Activated gamma-delta T cell treated with anti-CD3 and anti-CD28 coated beads, Interleukin-2, amount 50 U/mL, for 16 hours (primary cell): ENCODE measurements around the gene ME2.
"Not testable (repeated sequence)": the region's sequence is repeated elsewhere in the genome, so short reads cannot be mapped to it uniquely, and the experiment has no call there.

Source experiments
- DNase-seq: peaks from one replicate; pipeline ENCODE4 v3.0.0-alpha.2; 2020; ENCODE audit warnings: low read depth

The ME2 gene

DNA sequence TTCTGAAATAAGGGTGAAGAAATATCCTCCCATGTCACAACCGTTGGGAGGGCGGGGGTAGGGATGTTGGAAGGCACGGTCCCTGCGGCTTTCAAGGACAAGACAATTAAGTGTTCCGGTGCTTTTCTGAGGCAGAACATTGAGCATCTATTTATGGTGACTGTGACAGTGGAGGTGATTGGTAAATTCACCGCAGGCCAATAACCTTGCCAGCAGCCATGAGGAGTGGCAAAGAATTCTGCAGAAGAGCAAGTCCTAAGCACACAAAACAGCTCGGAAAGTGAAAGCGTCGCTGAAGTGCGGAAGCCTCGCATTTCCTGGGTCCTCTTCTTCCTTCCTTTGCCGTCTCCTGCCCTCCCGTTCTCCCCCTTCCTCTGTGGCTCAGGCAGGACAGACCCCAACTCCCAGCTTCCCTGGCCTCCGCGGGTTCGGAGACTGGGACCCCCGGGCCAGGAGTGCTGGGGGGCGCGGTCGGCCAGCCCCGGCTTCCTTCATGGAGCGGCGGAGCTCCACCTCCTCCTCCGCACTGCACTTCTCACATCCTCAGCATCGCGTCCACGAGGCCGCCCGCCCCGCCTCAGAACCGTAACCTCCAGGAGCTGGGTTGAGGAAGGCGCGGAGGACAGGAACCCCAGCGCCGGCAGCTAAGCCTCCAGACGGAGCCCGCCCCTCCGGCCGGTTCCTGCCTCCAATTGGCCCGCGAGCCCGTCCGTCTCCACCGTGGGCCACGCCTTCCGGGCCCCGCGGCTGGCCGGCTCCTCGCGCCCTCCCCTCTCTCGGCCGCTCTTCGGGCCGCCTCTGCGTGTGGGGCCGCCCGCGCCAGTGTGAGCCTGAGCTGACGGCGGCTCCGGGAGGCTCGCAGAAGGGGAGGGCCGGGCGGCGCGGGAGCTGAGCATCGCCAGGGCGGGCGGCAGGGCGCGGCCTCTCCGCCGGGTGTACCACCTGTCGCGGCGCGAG lies at the start of gene ME2:
ME2 (plus strand) TSS at position 774 of the 957 bp plus-strand sequence. CDS start 16,703 bp downstream, outside the sequence.
- DNase-seq: peak; percentile 81

DNA sequence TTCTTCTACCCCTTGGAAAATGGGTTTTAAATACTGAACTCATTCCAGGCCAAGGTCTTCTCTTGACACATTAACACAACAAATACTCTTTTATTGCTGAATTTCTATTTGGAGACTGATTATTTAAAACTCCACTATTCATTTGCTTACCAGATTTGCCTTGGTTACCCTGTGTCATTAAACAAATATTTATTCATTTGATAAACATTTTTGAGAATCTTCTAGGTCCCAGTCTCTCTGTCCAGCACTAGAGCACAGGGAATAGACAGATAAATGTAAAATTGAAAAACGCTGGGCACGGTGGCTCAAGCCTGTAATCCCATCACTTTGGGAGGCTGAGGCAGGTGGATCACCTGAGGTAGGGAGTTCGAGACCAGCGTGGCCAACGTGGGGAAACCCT lies 49.3 kb upstream of the ME2 start:
- DNase-seq: no peak

DNA sequence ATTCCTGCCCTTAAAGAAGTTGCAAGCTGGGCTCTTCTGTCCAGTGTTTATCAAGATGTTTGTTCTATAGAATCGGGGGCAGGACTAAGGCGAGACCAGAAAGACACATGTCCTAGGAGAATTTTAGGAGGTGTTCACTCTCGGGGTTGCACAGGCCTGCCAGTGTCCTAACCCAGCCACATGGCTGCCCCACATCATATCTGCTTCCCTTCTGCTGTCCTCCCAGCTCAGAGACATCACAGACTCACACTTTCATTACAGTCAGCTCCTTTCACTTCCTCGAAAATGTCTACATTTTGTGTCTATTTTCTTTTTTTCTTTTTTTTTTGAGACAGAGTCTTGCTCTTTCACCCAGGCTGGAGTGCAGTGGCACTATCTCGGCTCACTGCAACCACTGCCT lies 48.4 kb upstream of the ME2 start:
- DNase-seq: no peak

DNA sequence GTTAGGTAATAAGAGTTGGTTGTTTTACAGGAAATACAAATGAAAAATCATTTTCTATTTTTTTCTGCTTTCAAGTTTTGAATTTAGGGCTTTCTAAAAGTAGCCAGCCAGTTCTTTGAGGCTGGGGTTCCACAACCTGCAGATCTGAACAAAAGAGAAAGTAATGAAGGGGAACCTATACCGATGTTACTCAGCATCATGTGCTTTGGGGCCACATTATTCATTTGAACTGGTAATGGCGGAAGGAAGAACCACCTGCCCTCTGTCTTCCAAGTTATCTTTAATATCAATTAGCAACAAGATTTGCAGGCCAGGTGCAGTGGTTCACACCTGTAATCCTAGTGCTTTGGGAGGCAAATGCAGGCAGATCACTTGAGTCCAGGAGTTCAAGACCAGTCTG lies 46.2 kb upstream of the ME2 start:
- DNase-seq: no peak

- DNase-seq: not testable (repeated sequence)
Observed at GRCh38 chr18:50833496-50833895, 45.4 kb upstream of the ME2 start.

DNA sequence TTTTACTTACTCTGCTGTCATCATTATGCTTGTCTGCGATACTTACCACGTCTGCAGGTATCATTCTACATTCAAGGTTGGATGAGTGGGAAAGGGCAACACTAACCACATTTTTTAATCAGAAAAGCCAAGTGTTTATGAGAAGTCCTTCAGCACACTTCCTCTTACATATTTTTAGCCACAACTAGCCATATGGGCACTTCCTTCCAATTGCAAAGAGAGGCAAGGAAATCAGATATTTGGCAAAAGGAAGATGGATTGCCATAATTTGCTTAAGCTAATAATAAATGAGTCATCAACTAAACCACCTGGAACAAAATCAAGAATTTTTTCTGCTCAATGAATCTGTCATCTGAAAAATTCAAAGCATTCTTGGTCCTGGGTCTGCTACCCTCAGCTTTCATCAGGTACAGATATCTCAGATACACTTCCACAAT lies 42.4 kb upstream of the ME2 start:
- DNase-seq: no peak

GRCh38 chr18:50839341-50839740 lies 39.6 kb upstream of the ME2 start:
- no peak for DNase-seq

- DNase-seq: no peak
Observed at GRCh38 chr18:50839996-50840395, 38.9 kb upstream of the ME2 start.

DNA sequence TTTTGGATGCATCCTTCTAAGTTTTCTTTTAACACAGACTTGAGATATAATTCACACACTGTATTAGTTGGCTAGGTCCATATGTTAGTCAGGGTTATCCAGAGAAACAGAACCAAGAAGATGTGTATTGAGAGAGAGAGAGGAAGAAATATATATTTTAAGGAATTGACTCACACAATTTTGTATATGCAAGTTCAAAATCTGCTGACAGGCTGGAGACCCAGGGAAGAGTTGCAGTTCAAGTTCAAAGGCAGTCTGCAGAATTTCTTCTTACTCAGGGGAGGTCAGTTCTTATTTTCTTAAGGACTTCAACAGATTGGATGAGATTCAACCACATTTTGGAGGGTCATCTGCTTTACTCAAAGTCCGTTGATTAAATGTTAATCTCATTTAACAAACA lies 36.1 kb upstream of the ME2 start:
- no peak for DNase-seq

DNA sequence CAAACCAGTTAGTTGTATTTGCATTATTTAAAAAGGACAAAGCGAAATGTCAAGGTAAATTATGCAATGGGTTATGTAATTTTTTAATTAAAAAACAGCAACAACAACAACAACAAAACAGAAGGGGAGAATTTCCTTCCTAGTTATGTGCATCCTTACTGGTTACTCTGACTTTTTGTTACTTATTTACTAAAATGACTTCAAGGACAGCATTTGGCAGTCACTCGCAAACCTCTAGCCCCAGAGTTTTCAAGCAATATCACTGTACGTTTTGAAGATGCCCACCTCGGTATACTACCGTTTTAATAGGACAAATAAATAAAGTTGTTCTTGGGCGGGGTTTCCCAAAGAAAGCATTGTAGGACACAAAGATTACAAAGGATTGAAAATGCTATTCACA lies 34.4 kb upstream of the ME2 start:
- DNase-seq: no peak

DNA sequence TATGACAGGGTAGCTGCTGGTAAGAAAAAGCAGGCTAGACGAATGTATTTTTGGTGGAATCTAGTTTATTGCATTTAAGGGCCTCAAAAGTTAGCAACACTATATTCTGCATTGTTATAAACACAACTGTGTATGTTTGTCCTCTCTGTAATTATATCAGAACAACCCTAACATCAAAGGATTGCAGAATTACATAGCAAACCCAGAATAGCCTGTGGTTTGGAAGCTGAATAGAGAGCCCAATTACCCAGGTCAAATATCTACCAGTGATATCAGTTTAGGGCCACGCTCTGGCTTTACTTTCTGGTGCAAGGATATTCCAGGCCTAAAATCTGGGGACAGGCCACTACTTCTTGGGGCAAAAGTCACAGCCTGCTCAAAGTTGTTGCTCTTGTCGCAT lies 34.0 kb upstream of the ME2 start:
- no peak for DNase-seq

- DNase-seq: no peak
Observed at GRCh38 chr18:50847192-50847591, 31.7 kb upstream of the ME2 start.

DNA sequence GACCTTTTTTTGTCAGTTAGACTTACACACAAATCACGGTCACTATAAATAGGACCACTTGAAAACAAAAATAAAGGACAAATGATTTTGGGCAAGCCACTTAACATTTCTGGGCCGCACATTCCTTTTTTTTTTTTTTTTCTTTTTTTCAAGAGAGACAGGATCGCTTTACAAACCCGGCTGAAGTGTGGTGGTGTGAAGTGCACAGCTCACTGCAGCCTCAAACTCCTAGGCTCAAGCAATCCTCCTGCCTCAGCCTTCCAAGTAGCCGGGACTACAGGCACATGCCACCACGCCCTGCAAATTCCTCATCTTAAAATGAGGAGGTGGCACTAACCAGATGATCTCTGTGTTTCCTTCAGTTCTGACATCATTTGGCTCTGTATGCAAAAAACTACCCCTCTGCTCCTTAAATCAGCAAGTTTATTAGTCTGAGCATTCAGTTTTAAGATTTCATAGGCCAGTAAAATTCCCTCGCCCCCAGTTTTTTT lies 30.8 kb upstream of the ME2 start:
- DNase-seq: no peak

- DNase-seq: no peak
Observed at GRCh38 chr18:50848991-50849390, 29.9 kb upstream of the ME2 start.

DNA sequence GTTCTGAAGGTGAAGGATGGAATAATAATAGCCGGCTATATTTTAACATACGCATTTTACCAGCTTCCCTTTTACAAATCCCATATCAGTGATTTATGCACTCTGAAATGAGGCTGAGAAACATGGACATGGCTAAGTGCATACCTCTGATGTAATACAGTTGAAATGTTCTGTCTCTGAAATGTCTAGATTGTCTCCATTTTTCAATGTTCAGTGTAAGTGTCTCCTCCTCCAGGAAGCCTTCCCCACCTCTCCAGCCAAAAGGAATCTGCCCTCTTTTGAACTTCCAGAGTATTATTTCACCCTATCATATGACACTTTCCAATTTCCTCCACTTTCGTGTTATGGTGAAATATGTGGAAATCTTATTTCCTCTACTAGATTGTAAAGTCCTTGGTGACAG lies 29.5 kb upstream of the ME2 start:
- no peak for DNase-seq

DNA sequence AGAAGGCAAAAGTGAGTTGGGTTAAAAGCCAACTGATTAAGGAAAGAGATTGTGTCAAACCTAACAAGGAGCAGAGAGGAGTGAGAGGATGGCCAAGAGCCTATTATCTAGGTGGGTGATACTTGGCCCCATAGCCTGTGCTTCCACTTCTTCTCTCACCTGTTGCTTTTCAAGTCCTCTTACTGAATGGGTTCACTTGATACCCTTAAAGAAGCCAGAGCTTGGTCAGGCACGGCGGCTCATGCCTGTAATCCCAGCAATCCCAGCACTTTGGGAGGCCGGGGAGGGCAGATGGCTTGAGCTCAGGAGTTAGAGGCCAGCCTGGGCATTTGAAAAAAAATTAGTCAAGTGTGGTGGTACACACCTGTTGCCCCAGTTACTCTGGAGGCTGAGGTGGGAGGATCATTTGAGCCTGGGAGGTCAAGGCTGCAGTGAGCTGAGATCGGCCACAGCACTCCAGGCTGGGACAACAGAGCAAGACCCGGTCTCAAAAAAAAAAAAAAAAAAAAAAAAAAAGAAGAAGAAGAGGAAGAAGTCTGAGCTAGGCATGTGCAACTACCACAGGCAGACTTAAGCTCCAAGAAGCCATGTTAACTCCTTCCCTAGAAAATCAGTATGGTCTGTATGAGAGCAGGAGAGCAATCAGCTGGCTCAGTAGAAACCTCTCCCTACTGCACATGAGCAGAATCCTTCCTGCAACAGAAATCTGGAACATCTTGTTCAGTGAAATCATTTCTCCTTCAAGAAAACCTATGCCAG lies 28.4 kb upstream of the ME2 start:
- no peak for DNase-seq

DNA sequence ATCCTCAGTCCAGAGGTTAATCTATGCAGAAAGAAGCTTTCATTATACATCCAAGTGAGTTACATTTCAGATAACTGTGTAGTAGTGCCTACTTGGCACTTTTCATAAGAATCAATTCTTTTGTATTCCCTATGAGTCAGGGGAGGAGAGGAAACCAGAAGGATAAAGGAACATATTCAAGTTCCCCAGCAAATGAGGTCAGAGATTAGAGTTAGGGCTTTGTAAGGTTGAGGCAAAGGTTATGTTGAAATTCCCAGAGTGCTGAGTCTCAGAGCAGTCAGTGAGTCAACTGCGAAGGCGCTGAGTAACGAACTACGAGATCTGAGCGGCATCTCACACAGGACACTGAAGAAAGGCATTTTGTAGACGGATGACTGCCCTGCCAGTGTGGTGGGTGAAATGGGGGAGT lies 25.1 kb upstream of the ME2 start:
- no peak for DNase-seq

GRCh38 chr18:50855976-50856757 lies 22.8 kb upstream of the ME2 start:
- DNase-seq: no peak

DNA sequence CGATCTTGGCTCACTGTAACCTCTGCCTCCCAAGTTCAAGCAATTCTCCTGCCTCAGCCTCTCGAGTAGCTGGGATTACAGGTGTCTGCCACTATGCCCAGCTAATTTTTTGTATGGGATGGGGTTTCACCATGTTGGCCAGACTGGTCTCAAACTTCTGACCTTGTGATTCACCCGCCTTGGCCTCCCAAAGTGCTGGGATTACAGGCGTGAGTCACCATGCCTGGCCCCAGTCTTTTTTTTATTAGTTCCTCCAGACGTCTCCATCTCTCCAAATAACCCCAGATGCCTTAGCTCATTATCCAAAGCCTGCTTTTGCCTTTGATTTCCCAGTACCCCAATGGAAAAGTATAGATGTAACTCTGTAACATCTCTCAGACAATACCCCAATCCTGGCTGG lies 21.8 kb upstream of the ME2 start:
- not testable (repeated sequence) for DNase-seq

DNA sequence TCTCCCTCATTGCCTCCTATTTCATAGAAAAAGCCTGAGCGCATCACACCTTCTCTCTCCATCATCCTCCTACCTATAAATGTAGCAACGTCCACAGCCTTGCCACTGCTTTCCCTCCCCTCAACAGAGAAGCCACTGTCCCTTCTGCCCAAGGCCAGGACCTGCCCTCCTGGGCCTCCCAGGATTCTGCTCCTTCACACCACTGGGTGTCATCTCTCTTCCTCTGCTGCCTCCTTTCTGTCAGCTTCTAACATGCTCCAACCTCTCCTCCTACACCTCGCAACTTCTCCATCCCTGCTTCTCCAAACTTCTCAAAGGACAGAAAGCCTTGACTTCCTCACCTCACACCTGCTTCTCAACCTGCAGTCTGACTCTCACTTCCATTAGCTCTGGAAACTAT lies 21.2 kb upstream of the ME2 start:
- DNase-seq: no peak

DNA sequence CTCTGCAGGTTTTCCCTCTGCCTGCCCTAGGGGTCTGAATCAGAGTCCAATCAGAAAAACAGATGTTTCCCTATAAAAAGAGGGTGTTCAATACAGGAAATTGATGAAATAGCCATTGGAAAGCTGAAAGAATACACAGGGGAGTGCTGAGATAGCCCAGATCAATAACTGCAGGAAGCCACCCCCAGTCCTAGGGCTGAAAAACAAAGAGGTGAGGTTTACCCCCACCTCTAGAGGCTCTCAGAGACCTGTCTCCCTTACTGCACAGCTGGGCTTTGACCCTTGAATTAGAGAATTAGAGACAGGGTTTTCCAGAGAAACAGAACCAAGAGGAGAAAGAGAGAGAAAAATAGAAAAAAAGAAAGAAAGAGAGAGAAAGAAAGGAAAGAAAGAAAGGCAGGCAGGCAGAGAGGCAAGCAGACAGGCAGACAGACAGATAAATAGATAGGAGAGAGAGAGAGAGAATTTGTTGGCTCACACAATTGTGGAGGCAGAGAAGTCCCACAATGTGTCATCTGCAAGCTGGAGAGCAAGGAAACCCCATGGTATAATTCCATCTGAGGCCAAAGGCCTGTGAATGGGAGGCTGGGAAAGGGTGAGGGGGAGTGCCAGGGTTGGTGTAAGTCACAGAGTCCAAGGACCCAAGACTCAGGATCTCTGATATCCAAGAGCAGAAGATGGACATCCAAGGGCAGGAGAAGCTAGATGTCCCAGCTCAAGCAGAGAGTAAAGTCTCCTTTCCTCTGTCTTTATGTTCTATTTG lies 18.9 kb upstream of the ME2 start:
- DNase-seq: no peak
